Smooth muscle cell (in vitro differentiated cells): ENCODE data around the gene SATB1. TPM values are rescaled to one million over a fixed set of nuclear protein-coding genes. Genes with fewer than 3 reads are reported as not detected.
A peak's percentile ranks its signal among the peaks of the same experiment; 100 is the strongest.

Experiments used
- DNase-seq: peaks from one replicate; lab custom pipeline; 2025; ENCODE audit not compliant: unreplicated experiment; lab: John Stamatoyannopoulos, UW
- H2AFZ ChIP-seq: fragments of 200-600 bp; sonication (generic); 2 replicates; pipeline ENCODE4 v1.6.0; 2016; ENCODE audit warnings: antibody characterized with exemption, low read depth, mild to moderate bottlenecking
- H3F3A ChIP-seq: fragments of 200-600 bp; sonication (generic); 2 replicates; pipeline ENCODE4 v1.6.0; 2017; ENCODE audit warnings: antibody characterized with exemption, low read depth
- H3K27ac ChIP-seq: fragments of 200-600 bp; sonication (generic); 2 replicates; pipeline ENCODE4 v1.5.1; 2016; ENCODE audit warnings: low read depth, mild to moderate bottlenecking
- H3K27me3 ChIP-seq: fragments of 200-600 bp; sonication (generic); 2 replicates; pipeline ENCODE4 v1.6.1; 2016; ENCODE audit warnings: low read depth, mild to moderate bottlenecking
- H3K36me3 ChIP-seq: fragments of 200-600 bp; sonication (generic); 2 replicates; pipeline ENCODE4 v1.5.1; 2016; ENCODE audit warnings: low read depth
- H3K4me1 ChIP-seq: fragments of 200-600 bp; sonication (generic); 2 replicates; pipeline ENCODE4 v1.5.1; 2016; ENCODE audit warnings: low read depth
- H3K4me2 ChIP-seq: fragments of 200-600 bp; sonication (generic); 2 replicates; pipeline ENCODE4 v1.6.0; 2016; ENCODE audit warnings: mild to moderate bottlenecking
- H3K4me3 ChIP-seq: fragments of 200-600 bp; sonication (generic); 2 replicates; pipeline ENCODE4 v1.5.1; 2016; ENCODE audit warnings: mild to moderate bottlenecking
- H3K79me2 ChIP-seq: fragments of 200-600 bp; sonication (generic); 2 replicates; pipeline ENCODE4 v1.6.0; 2016; ENCODE audit warnings: low read depth, mild to moderate bottlenecking
- H3K9ac ChIP-seq: fragments of 200-600 bp; sonication (generic); 2 replicates; pipeline ENCODE4 v1.6.0; 2016; ENCODE audit warnings: low read depth
- H3K9me3 ChIP-seq: fragments of 200-600 bp; sonication (generic); replicated peaks from 2 replicates; pipeline ENCODE4 v1.5.1; 2016; ENCODE audit warnings: low read depth
- H4K20me1 ChIP-seq: fragments of 200-600 bp; sonication (generic); 2 replicates; pipeline ENCODE4 v1.6.0; 2016; ENCODE audit warnings: low read depth
- WGBS: methylation state at CpG from one replicate; pipeline ENCODE4 v1.1.7; 2016; ENCODE audit warnings: low lambda C conversion rate; 5-methylcytosine and 5-hydroxymethylcytosine counted together
- polyA plus RNA-seq: library from polyadenylated mRNA; unstranded; fragments of >200 nt; fragmentation: Nextera tagmentation; extraction: Ambion mirVana; gene quantifications from 2 replicates; pipeline ENCODE4 v1.2.1, GENCODE V29; 2016
- total RNA-seq: library from RNA; depleted of rRNA; stranded (reverse); fragments of >200 nt; gene quantifications from 2 replicates; pipeline ENCODE4 v1.2.3, GENCODE V29; 2014
- TF ChIP-seq, protein P1 (sequence below): fragments of 200-600 bp; sonication (generic); IDR thresholded peaks from 2 replicates; pipeline ENCODE4 v1.5.1; 2017; ENCODE audit warnings: borderline replicate concordance, mild to moderate bottlenecking, antibody characterized with exemption; ENCODE audit not compliant: insufficient read depth, poor library complexity, severe bottlenecking

The SATB1 gene
- total RNA-seq (9.3 and 17.8 TPM in 2 replicates), polyA plus RNA-seq (2.9 and 4.1 TPM in 2 replicates)

DNA sequence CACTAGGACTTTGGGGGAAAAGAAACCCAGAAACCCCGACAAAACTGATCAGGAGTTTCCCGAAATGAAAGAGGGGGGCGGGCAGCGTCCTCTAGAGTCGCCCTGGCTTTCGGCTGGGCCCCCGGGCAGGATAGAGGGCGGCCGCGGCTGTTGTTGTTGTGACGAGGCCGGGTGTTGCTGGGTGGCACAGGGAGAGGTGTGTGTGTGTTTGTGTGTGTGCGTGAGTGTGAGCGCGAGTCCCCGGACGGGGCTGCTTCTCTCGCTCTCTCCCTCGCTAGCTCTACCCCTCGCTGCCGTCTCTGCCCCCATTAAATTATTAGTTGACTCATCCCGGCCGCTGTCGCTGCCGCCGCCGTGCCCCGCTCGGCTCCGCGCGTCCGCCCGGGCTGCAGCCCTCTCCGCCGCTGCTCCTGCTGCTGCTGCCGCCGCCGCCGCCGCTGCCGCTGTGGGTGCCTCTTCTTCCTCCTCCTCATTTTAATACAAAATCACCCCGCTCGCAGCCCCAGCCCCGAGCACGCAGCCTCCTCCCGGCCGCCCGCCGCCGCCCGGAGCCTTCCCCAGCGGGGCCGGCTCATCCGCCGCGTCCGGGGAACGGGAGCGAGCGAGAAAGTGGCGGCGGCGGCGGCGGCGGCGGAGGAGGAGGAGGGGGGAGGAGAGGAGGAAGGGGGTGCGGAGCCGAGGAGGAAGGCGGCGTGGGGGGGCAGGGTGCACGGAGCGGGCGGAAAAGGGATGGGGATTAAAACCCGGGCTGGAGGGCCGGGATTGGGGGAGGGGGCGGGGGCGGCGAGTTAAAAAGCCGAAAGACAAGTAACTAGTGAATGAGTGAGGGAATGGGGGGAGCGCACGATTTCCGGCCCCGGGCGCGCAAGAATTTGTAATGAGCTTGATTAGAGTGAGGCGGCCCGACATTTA, at the start of gene SATB1:
Gene SATB1 (minus strand): TSS at position 611 of the 912 bp plus-strand sequence. CDS start 4,372 bp downstream, outside the sequence.
- Histone ChIP-seq H3K4me2 (peak within 1 kb of the TSS; percentile 94), H3K4me3 (peak within 1 kb of the TSS; percentile 94), H3K36me3 (no peaks in the 10 kb centered on the region), H3K9ac (peak within 1 kb of the TSS; percentile 73), H3K27me3 (no peaks in the 10 kb centered on the region), H3F3A (no peaks in the 10 kb centered on the region), H3K4me1 (peaks cover 21% of the 10 kb centered on the region), H3K9me3 (no peaks in the 10 kb centered on the region), H3K27ac (peak within 1 kb of the TSS; percentile 27), H3K79me2 (no peaks in the 10 kb centered on the region), H4K20me1 (no peaks in the 10 kb centered on the region), H2AFZ (peak within 1 kb of the TSS; percentile 91)
- under 1% methylated on average over 52 of the region's 89 CpGs for WGBS
- peak; percentile 50 for DNase-seq
- TF ChIP-seq, protein P1, sequence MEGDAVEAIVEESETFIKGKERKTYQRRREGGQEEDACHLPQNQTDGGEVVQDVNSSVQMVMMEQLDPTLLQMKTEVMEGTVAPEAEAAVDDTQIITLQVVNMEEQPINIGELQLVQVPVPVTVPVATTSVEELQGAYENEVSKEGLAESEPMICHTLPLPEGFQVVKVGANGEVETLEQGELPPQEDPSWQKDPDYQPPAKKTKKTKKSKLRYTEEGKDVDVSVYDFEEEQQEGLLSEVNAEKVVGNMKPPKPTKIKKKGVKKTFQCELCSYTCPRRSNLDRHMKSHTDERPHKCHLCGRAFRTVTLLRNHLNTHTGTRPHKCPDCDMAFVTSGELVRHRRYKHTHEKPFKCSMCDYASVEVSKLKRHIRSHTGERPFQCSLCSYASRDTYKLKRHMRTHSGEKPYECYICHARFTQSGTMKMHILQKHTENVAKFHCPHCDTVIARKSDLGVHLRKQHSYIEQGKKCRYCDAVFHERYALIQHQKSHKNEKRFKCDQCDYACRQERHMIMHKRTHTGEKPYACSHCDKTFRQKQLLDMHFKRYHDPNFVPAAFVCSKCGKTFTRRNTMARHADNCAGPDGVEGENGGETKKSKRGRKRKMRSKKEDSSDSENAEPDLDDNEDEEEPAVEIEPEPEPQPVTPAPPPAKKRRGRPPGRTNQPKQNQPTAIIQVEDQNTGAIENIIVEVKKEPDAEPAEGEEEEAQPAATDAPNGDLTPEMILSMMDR = no peak

DNA sequence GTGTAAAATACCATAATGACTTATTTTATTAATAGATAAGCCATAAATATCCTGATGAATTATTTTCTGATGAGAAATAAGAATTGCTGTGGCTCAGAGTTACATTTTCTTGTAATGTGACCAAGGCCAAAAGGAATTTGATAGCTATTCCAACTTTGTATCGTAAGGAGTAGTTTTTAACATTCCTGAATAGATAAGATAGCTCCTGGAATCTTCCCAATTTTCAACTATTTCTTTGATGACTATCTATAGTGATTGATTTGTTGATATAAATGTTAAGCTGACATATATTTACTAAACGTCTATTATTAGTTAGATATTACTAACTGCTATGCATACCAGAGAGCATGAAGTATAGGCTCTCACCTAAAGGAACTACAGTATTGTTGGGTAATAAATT, 49.1 kb upstream of the SATB1 start:
- Histone ChIP-seq H3K4me3 (no peak overlapping the region), H3K27ac (no peak overlapping the region), H3F3A (no peaks in the 10 kb centered on the region), H3K36me3 (no peaks in the 10 kb centered on the region), H3K4me1 (no peaks in the 10 kb centered on the region), H3K9ac (no peak overlapping the region), H3K4me2 (no peak overlapping the region), H3K27me3 (no peaks in the 10 kb centered on the region), H3K9me3 (no peaks in the 10 kb centered on the region), H4K20me1 (no peaks in the 10 kb centered on the region), H2AFZ (no peak overlapping the region), H3K79me2 (no peaks in the 10 kb centered on the region)
- 59% methylated on average over 2 of the region's 2 CpGs for WGBS
- no peak for DNase-seq
- TF ChIP-seq, protein P1 = no peak

DNA sequence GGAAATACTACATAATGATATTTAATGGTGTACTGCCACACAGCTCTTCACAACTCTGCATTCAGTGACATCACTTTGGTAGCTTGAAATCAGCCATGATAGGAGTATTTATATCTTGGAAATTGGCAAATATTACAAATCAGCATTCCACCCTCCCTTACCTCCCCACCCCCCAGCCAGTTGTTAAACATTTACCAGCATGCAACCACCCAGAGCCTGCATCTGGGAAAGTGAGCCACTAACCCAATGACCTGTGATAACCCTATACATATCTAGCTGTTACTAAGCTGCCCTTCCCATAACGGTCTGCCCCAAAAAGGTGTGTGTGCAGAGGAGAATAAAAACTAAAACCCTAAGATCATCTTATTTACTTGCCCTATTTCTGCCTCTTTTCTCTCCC, 44.6 kb upstream of the SATB1 start:
- Histone ChIP-seq H4K20me1 (no peaks in the 10 kb centered on the region), H3K9me3 (no peaks in the 10 kb centered on the region)
- TF ChIP-seq, protein P1 = no peak

More for the DNA sequence above, 44.6 kb upstream of the SATB1 start:
- Histone ChIP-seq H3F3A (no peaks in the 10 kb centered on the region), H2AFZ (no peak overlapping the region), H3K27ac (no peak overlapping the region), H3K9ac (no peak overlapping the region), H3K4me1 (no peaks in the 10 kb centered on the region), H3K4me2 (no peak overlapping the region), H3K79me2 (no peaks in the 10 kb centered on the region), H3K36me3 (no peaks in the 10 kb centered on the region), H3K27me3 (no peaks in the 10 kb centered on the region), H3K4me3 (no peak overlapping the region)
- no peak for DNase-seq
- 65% methylated on average over 1 of the region's 1 CpG for WGBS
